Measurements from ENCODE around the gene PATE1.

DNA sequence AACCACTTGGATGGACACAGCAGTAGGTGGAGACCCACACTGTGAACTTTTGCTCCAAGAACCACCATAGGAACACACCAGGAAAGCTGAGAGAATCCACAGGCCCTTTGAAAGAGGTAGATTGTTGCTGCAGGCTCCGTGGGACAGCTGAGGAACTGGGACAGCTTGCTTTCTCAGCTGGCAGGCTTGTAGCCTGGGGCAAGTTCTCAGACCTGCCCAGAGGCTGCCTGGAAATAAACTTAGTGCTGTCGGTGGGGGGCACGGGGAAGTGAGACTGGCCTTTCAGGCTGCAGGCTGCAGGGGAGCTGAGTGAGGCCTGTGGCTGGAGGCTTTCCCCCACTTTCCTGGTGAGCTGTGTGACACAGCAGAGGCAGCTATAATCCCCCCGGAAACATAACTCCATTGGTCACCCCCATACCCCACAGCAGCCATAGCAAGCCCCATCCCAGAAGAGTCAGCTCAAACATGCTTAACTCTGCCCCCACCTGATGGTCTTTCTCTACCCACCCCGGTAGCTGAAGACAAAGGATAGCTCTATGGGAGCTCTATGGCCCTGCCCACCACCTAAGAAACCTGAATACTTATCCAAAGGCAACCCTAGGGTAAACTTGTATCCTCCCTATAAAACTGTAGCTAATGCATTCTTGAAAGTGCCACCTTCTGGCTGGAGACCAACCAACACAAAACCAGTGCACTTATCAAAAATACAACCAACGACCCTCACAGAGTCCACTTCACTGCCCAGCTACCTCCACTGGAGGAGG, 44.0 kb upstream of the PATE1 start:
- TF ChIP-seq, protein P1, sequence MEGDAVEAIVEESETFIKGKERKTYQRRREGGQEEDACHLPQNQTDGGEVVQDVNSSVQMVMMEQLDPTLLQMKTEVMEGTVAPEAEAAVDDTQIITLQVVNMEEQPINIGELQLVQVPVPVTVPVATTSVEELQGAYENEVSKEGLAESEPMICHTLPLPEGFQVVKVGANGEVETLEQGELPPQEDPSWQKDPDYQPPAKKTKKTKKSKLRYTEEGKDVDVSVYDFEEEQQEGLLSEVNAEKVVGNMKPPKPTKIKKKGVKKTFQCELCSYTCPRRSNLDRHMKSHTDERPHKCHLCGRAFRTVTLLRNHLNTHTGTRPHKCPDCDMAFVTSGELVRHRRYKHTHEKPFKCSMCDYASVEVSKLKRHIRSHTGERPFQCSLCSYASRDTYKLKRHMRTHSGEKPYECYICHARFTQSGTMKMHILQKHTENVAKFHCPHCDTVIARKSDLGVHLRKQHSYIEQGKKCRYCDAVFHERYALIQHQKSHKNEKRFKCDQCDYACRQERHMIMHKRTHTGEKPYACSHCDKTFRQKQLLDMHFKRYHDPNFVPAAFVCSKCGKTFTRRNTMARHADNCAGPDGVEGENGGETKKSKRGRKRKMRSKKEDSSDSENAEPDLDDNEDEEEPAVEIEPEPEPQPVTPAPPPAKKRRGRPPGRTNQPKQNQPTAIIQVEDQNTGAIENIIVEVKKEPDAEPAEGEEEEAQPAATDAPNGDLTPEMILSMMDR (IDR thresholded peaks at IDR 0.05): no peak
- TF ChIP-seq, protein P2, sequence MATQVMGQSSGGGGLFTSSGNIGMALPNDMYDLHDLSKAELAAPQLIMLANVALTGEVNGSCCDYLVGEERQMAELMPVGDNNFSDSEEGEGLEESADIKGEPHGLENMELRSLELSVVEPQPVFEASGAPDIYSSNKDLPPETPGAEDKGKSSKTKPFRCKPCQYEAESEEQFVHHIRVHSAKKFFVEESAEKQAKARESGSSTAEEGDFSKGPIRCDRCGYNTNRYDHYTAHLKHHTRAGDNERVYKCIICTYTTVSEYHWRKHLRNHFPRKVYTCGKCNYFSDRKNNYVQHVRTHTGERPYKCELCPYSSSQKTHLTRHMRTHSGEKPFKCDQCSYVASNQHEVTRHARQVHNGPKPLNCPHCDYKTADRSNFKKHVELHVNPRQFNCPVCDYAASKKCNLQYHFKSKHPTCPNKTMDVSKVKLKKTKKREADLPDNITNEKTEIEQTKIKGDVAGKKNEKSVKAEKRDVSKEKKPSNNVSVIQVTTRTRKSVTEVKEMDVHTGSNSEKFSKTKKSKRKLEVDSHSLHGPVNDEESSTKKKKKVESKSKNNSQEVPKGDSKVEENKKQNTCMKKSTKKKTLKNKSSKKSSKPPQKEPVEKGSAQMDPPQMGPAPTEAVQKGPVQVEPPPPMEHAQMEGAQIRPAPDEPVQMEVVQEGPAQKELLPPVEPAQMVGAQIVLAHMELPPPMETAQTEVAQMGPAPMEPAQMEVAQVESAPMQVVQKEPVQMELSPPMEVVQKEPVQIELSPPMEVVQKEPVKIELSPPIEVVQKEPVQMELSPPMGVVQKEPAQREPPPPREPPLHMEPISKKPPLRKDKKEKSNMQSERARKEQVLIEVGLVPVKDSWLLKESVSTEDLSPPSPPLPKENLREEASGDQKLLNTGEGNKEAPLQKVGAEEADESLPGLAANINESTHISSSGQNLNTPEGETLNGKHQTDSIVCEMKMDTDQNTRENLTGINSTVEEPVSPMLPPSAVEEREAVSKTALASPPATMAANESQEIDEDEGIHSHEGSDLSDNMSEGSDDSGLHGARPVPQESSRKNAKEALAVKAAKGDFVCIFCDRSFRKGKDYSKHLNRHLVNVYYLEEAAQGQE (IDR thresholded peaks at IDR 0.05; ENCODE audit: insufficient read depth in 1 of 2, low read depth in 2 of 2, low read length in 1 of 2): no peak
- no peak for TF ChIP-seq POLR2AphosphoS5 (IDR thresholded peaks at IDR 0.05; ENCODE audit: low read depth, low read length)
- TF ChIP-seq SIN3A (IDR thresholded peaks at IDR 0.05; ENCODE audit: borderline replicate concordance, insufficient read depth, low read depth, low read length): no peak
